Measurements from ENCODE around the gene PCDH15. TPM values are rescaled to one million over a fixed set of nuclear protein-coding genes. Genes with fewer than 3 reads are reported as not detected.

PCDH15 gene
- total and polyA plus RNA-seq, 9 of the 15 experiments (the other 6 are each of a cell fraction or from before 2014, with no cell fraction given), result not detected

DNA sequence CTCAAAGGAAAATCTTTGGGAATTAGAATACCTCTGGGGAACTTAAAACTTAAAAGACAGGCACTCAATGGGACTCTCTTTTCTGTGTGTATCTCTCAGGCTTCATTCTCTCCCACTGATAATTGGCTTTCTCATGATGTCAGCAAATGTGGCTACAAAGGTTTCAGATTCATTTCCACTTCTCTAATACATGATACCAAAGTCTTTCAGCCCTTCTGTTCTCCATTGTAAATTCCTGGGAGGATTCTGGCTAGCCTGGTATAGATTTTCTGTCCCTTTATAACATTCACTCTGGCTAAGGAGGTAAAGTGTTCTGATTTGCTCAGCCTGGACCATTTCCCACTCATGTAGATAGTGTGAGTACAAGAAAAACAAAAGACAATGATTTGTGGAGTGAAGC, 606.2 kb downstream of the PCDH15 start (continued):
- TF ChIP-seq RNF2 (IDR thresholded peaks at IDR 0.05) (no peak), HDAC1 (IDR thresholded peaks at IDR 0.05) (no peak)

DNA sequence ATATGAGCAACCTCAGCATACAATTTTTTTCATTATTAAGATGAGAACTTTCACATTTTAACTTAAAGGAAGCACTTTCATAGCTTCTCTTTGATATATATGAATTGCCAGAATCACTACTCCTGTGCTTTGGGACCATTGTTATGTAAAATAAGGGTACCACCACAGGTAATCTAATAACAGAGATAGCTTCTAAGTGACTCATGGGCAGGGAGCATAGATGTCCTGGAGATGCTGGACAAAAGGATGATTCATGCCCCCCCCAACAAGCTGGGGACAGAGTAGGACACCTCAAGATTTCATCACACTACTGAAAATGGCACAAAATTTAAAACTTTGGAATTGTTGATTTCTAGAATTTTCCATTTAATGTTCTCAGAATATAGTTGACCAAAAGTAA, 641.1 kb downstream of the PCDH15 start:
- no peaks in the 10 kb centered on the region for H3K4me1 ChIP-seq (replicated peaks in 1 of 2; ENCODE audit: control insufficient read depth in 2 of 2, insufficient read depth in 2 of 2, low read length in 2 of 2)
- no peaks in the 10 kb centered on the region for H4K20me1 ChIP-seq (replicated peaks; ENCODE audit: control insufficient read depth, insufficient read depth, low read length)
- intact Hi-C loops (cut with micrococcal nuclease), result no loop called here
- FAIRE-seq (no peak), ATAC-seq (no peak), DNase-seq (ENCODE audit: extremely low read depth in 1 of 4, low spot score in 3 of 4) (no peak)
- TF ChIP-seq SIN3A (IDR thresholded peaks at IDR 0.05; ENCODE audit: borderline replicate concordance in 2 of 2, control insufficient read depth in 1 of 2, low read depth in 2 of 2, low read length in 2 of 2) (no peak), ZC3H4 (CRISPR knock-in tag; IDR thresholded peaks at IDR 0.05; ENCODE audit: borderline replicate concordance) (no peak), CSDE1 (IDR thresholded peaks at IDR 0.05) (no peak), CC2D1A (IDR thresholded peaks at IDR 0.05) (no peak), SMARCA4 (IDR thresholded peaks at IDR 0.05) (no peak), MCM5 (IDR thresholded peaks at IDR 0.05; ENCODE audit: low read depth) (no peak), CBFB (CRISPR knock-in tag; IDR thresholded peaks at IDR 0.05) (no peak)
- no peaks in the 10 kb centered on the region for H3K27me3 ChIP-seq (ENCODE audit: control insufficient read depth in 2 of 2, insufficient read depth in 2 of 2, low read length in 2 of 2)
- BruUV-seq (replicated peaks), result no TSS peak
- H3K79me2 ChIP-seq (ENCODE audit: control insufficient read depth, insufficient read depth, low read length), result no peaks in the 10 kb centered on the region
- no peaks in the 10 kb centered on the region; the same call in 1 of the 2 replicates for H3K9me3 ChIP-seq (replicated peaks; ENCODE audit: control insufficient read depth, insufficient read depth, low read depth, low read length)
- H3K36me3 ChIP-seq (ENCODE audit: control insufficient read depth, insufficient read depth, low read length), result no peaks in the 10 kb centered on the region
- no peak overlapping the region for H3K4me2 ChIP-seq (ENCODE audit: insufficient read depth, low read length)
- H3K4me3 ChIP-seq, result no peak overlapping the region
- no peak overlapping the region for H2AFZ ChIP-seq (ENCODE audit: low read depth, low read length)
- ChIA-PET CTCF (ENCODE audit: low intra/inter-chr PET ratio) (no interaction called here), POLR2A (interaction anchor here (0.6 kb wide), 1 partner anchor 314 kb away, joined by 3 read pairs; no protein-coding TSS in a partner anchor)
- in situ Hi-C loops (cut with MboI), result no loop called here
- H3K27ac ChIP-seq (ENCODE audit: extremely low read depth, low read depth, low read length), result no peak overlapping the region
- no peak overlapping the region for H3K9ac ChIP-seq (ENCODE audit: insufficient read depth in 1 of 2, low read depth in 2 of 2, low read length in 2 of 2)
- H3K9me1 ChIP-seq (ENCODE audit: control insufficient read depth, insufficient read depth, low read length), result no peaks in the 10 kb centered on the region

Measured in K562 (cell line).